Fibroblast of peridontal ligament (primary cell): ENCODE results near the gene CHID1.

Experiments
- DNase-seq: peaks from one replicate; pipeline ENCODE4 v3.0.0-alpha.2; 2010; ENCODE audit errors: extremely low read depth

Gene CHID1

GRCh38 chr11:888310-889212 lies 22.0 kb downstream of the CHID1 start:
- DNase-seq: no peak

GRCh38 chr11:887589-887988 lies 23.0 kb downstream of the CHID1 start:
- no peak for DNase-seq

DNA sequence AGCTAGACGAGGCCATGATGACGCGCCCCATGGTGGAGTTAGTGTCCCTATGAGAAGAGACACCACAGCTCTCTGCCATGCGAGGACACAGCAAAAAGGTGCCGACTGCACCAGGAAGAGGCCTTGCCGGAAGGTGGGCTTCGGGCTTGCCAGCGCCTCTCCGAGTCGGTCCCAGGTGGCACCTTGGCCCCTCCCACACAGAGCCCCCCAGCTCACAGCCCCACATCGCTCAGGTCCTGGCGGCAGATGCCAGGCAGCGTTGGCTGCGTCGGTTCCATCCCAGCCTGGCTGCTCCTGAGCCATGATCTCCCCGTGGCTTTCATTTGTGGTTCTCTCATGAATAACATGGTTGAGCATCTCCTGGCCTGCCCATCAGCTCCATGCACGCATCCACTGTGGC lies 24.0 kb downstream of the CHID1 start:
- no peak for DNase-seq

GRCh38 chr11:884578-885070 lies 26.0 kb downstream of the CHID1 start:
- DNase-seq: no peak

GRCh38 chr11:883527-883926 lies 27.1 kb downstream of the CHID1 start:
- DNase-seq: no peak

DNA sequence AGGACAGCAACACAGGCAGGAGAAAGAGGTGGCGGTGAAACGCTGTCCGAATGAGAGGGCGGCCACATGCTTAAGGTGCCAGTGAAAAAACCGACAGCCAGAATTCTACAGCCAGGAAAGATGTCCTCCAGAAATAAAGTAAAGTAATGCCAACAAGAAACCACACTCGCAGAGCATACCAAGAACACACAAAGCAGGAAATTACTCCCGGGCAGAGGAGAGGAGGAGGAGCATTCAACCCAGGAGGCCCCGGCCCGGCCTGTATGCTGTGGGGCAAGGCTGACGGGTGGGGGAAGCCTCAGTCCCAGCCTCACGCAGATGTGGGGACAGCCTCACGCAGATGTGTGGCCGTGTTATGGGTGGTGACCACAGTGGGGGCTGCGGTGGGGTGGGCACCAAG lies 28.0 kb downstream of the CHID1 start:
- peak; percentile 50 for DNase-seq

- DNase-seq: no peak
Observed at GRCh38 chr11:880447-880846, 30.2 kb downstream of the CHID1 start.

DNA sequence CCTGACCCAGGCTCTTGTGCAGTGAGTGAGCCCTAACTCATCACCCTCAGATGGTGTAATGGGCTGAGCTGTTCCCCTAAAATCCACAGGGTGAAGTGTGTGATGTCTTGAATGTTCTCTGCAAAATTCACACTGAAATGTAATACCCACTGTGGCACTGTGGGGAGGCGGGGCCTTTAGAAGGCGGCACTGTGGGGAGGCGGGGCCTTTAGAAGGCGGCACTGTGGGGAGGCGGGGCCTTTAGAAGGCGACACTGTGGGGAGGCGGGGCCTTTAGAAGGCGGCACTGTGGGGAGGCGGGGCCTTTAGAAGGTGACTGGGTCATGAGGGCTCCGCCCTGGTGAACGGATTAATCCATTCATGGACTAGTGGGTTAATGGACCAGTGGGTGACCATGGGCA lies 33.0 kb downstream of the CHID1 start:
- no peak for DNase-seq

DNA sequence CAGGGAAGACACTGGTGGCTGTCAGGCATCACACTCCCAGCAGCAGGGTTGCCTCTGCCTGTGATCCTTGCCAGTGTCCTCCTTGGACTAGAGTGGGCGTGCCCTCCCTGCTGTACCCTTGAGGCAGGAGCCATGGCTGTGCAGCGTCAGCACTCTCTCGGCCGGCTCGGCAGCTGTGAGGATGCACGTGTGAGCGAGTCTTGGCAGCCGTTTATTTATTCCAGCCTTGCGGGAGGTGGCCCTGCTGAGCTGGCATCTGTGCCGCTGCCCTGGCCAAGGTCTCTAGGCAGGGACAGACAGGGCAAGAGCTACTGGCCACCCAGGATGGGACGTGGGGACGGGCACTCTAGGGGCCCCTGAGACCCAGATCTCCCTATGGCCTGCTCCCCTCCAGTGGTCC lies 34.1 kb downstream of the CHID1 start:
- no peak for DNase-seq

GRCh38 chr11:875769-876301 lies 34.8 kb downstream of the CHID1 start:
- DNase-seq: no peak

DNA sequence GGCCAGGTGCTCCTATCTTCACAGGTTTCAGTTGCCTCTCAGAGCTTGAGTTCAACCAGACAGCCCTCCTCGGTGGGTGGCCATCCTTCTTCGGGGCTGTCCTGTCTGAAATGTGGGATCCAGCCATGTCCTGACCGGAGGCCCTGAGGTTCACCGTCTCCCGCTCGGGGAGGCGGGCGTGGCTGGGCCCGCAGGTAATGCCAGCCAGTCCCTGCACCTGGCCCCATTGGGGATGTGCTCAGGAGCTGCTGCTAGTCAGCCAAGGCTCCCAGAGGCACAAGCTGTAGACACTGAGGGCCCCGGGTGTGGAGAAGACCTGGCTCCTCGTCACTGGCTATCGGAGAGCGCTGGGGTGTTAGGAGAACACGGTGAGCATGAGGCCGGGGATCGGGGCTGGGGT lies 35.4 kb downstream of the CHID1 start:
- DNase-seq: no peak

- no peak for DNase-seq
Observed at GRCh38 chr11:873706-874105, 36.9 kb downstream of the CHID1 start.

DNA sequence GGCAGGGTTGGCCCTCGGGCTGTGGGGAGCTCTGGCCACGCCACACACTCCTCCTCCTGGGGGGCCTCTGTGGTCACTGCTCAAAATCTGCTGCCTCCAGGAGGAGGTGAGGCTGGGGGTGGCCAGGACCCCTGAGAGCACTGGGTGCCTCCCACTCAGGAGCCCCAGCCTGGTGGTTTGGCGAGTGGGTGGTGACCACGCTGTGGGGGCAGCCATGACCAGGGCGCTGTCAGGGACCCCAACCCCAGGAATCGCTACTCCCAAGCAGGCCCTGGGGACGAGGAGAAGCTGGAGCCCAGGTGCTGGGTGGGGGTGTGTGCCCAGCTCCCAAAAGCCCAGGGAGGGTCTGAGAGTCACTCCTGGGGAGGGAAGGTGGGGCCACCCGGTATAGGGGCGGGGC lies 37.8 kb downstream of the CHID1 start:
- no peak for DNase-seq

DNA sequence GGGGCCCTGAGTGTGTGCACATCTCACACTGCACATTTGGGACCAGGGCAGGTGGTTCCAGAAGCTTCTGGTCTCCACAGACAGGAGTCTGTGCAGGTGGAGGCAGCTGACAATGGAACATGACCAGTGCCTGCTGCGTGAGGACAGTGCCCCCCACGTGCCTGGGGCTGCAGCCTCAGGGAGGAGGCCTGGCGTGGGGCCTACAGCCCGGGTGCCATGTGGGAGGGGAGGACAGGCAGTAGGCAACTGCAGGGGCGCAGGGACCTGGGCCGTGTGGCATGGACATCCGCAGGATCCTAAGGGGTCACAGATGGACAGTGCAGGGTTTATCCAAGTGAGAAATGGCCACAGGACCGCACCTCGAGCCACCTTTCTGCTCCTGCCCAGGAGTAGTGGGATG lies 39.1 kb downstream of the CHID1 start:
- no peak for DNase-seq

GRCh38 chr11:870418-870817 lies 40.2 kb downstream of the CHID1 start:
- DNase-seq: no peak

DNA sequence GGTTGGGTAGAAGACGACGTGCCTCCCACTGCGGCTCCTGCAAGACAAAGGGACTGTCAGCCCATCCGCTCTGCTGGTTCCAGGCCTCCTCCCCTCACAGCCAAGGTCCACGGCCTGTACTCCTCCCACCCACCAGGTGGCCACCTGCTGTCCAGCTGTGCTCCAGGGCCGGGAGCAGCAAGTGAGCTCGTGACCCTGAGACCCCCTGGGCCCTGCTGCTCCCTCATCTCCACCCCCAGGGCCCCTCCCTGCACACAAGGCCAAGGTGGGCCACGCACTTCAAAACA lies 40.5 kb downstream of the CHID1 start:
- DNase-seq: no peak

DNA sequence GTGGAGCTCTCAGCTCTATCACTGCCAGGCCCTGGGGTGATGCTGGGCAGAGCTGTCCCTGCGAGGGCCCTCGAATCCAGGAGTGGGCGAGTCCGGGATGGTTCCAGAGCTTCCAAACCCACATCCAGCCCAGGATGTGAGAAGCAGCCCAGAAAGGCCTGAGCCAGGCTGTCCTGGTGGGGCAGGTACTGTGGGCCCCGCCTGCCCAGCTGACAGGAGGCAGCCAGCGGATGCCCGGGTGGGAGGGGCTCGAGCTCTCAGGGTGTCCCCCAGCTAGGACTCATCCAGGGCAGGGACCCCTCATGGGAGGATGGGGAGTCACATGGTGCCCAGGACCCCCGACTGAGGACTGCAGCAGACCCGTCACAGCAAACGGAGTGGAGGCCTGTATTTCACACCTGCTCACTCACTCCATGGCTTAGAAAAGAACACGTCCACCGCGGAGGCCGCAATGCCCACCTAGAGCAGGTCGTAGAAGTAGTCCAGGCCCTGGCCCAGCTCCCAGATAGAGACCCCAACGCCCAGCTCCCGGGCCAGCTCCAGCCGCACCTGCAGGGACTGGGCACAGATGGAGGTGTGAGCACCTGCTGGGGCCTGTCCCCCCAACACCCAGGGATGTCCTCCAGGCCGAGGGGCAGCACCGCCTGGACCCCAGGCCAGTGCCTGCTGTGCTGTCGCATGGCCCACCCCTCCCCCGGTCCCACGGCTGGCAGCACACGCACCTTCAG lies 41.0 kb downstream of the CHID1 start:
- DNase-seq: no peak

DNA sequence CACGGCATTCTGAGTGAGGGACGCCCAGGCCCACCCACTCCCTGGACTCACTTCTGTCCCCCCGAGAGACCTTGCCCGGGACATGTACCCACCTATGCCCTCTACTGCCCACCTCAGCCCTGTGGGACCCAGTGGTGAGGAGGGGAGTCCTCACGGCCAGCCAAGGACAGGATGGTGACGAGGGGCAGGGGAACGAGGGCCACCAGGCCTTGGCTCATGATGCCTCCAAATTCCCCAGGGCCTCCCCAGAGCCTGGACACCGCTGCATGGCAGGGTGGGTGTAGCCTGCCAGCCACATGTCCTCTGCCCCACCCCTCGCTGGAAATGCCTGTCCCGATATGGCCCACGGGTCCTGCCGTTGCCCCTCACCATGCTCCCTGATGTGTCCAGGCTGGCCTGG lies 41.8 kb downstream of the CHID1 start:
- no peak for DNase-seq

- no peak for DNase-seq
Observed at GRCh38 chr11:868394-868793, 42.2 kb downstream of the CHID1 start.

GRCh38 chr11:867856-868358 lies 42.7 kb downstream of the CHID1 start:
- DNase-seq: no peak

DNA sequence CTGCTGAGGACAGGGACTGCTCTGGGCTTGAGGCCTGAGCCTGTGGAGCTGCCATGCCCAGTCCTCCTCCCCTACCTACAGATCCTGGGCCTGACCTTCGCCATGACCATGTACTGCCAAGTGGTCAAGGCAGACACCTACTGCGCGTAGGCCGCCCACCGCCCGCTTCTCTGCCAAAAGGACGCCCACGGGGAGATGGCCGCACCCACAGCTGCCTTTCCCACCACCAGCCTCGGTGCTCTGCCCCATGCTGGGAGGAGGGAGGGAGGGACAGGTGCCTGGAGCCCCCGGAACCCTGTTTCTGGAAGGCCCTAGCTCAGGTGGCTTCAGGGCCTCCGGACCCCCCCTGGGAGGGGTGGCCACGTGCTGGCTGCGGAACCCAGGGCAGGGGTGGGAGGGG lies 44.1 kb downstream of the CHID1 start:
- DNase-seq: no peak

- no peak for DNase-seq
Observed at GRCh38 chr11:865462-866430, 44.9 kb downstream of the CHID1 start.
